Measurements from ENCODE around the gene ATXN1.

DNA sequence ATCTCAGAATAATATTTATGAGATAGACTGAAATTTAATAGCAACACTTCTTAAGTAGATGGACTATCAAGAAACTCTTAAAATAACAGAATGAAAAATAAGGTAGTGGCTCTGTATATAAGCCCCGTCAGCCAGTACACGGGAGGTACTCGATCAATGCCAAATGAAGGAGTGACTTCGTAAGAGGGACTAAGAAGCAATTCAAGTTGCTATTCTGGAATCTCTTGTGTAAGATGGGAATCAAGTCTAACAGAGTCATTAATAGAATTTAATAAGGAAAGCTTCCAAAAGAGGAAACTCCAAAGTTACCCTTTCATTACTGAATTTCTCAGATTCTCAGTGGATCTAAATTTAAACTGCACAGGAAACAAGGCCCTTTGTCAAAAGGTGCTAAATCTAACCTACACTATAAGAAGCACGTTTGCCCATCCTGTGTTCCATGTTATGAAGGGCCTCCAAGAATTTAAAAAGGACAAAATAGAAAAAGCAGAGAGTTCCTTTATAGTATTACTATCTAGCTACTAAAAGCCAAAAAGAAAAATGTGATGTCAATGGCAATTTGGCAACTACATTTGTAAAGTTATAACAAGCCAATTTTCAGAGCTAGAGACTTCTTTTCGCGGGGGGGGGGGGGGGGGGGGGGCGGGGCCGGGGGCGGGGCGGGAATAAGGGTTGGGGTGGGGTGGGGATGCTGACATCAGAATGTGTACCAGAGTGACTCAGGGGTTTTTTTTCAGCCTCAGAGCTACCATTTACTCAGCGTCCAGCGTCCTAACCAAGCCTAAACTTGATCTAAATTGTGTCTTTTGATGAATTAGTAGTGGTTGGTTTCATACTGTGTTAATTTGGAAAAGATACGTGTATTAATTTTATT, 322.3 kb downstream of the ATXN1 start:
- TF ChIP-seq, protein P1, sequence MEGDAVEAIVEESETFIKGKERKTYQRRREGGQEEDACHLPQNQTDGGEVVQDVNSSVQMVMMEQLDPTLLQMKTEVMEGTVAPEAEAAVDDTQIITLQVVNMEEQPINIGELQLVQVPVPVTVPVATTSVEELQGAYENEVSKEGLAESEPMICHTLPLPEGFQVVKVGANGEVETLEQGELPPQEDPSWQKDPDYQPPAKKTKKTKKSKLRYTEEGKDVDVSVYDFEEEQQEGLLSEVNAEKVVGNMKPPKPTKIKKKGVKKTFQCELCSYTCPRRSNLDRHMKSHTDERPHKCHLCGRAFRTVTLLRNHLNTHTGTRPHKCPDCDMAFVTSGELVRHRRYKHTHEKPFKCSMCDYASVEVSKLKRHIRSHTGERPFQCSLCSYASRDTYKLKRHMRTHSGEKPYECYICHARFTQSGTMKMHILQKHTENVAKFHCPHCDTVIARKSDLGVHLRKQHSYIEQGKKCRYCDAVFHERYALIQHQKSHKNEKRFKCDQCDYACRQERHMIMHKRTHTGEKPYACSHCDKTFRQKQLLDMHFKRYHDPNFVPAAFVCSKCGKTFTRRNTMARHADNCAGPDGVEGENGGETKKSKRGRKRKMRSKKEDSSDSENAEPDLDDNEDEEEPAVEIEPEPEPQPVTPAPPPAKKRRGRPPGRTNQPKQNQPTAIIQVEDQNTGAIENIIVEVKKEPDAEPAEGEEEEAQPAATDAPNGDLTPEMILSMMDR (IDR thresholded peaks at IDR 0.05): no peak
- no peak for TF ChIP-seq EP300 (IDR thresholded peaks at IDR 0.05)
